Esophagus muscularis mucosa (tissue), 4 donors: Measurements from ENCODE around the gene MACROH2A1. TPM values are rescaled to one million over a fixed set of nuclear protein-coding genes. Genes with fewer than 3 reads are reported as not detected.

ENCODE experiments used
- DNase-seq: peaks from one replicate; pipeline ENCODE4 v3.0.0-alpha.2; 2017; ENCODE audit errors: extremely low spot score
- H3K27ac ChIP-seq, 4 donors: fragments of 200-600 bp; sonication (generic); replicated peaks in 1 of 4; 1 replicate in 3 of 4; 2 replicates in 1 of 4; pipeline ENCODE4 v1.5.1; 2016 to 2019; ENCODE audit warnings: mild to moderate bottlenecking in 1 of 4
- H3K27me3 ChIP-seq, 4 donors: fragments of 200-600 bp; sonication (generic); one replicate each; pipeline versions ENCODE4 v1.5.1 to v1.6.0; 2016 to 2019
- H3K36me3 ChIP-seq, 4 donors: fragments of 200-600 bp; sonication (generic); one replicate each; pipeline ENCODE4 v1.5.1; 2016 to 2019
- H3K4me1 ChIP-seq, 4 donors: fragments of 200-600 bp; sonication (generic); one replicate each; pipeline ENCODE4 v1.5.1; 2016 to 2019
- H3K4me3 ChIP-seq, 4 donors: fragments of 200-600 bp; sonication (generic); 1 replicate in 2 of 4; 2 replicates in 2 of 4; pipeline ENCODE4 v1.5.1; 2016 to 2019; ENCODE audit warnings: mild to moderate bottlenecking in 4 of 4, moderate library complexity in 1 of 4
- H3K9me3 ChIP-seq, 4 donors: fragments of 200-600 bp; sonication (generic); 1 replicate in 3 of 4; 2 replicates in 1 of 4; pipeline ENCODE4 v1.5.1; 2016 to 2019
- EP300 ChIP-seq: sonication (generic); formaldehyde crosslinking; IDR thresholded peaks from one replicate; pipeline ENCODE4 v1.6.1; 2017; ENCODE audit warnings: antibody characterized with exemption
- POLR2A ChIP-seq: fragments of 450-650 bp; IDR thresholded peaks from one replicate; pipeline ENCODE4 v1.6.1; 2017; ENCODE audit warnings: antibody characterized with exemption, moderate library complexity, mild to moderate bottlenecking, low read depth
- POLR2AphosphoS5 ChIP-seq, 2 donors: sonication (generic); formaldehyde crosslinking; IDR thresholded peaks; one replicate each; pipeline ENCODE4 v1.6.1; 2017; ENCODE audit warnings: antibody characterized with exemption in 2 of 2
- WGBS: methylation state at CpG from one replicate; pipeline ENCODE4 v1.1.5; 2018; 5-methylcytosine and 5-hydroxymethylcytosine counted together
- intact Hi-C: fragments of 100-400 bp; cut with DNase I; formaldehyde crosslinking; loops from one replicate; pipeline ENCODE4 v1.15.1; 2023
- total RNA-seq, 4 donors: library from RNA; depleted of rRNA; stranded (reverse); fragments of >200 nt; gene quantifications; one replicate each; pipeline versions ENCODE4 v1.1.0 to v1.2.1, GENCODE V29; 2016
- TF ChIP-seq, protein P1 (sequence below), 3 experiments: fragments of 200-600 bp in 2 of 3; fragments of 450-650 bp in 1 of 3; sonication (generic) in 2 of 3; IDR thresholded peaks; one replicate each; pipeline ENCODE4 v1.5.1; 2017 to 2019; ENCODE audit warnings: antibody characterized with exemption in 3 of 3, mild to moderate bottlenecking in 2 of 3, moderate library complexity in 1 of 3

Gene MACROH2A1
- total RNA-seq, 4 donors from 2014 or later, result 144 to 152 (median 149) TPM

DNA sequence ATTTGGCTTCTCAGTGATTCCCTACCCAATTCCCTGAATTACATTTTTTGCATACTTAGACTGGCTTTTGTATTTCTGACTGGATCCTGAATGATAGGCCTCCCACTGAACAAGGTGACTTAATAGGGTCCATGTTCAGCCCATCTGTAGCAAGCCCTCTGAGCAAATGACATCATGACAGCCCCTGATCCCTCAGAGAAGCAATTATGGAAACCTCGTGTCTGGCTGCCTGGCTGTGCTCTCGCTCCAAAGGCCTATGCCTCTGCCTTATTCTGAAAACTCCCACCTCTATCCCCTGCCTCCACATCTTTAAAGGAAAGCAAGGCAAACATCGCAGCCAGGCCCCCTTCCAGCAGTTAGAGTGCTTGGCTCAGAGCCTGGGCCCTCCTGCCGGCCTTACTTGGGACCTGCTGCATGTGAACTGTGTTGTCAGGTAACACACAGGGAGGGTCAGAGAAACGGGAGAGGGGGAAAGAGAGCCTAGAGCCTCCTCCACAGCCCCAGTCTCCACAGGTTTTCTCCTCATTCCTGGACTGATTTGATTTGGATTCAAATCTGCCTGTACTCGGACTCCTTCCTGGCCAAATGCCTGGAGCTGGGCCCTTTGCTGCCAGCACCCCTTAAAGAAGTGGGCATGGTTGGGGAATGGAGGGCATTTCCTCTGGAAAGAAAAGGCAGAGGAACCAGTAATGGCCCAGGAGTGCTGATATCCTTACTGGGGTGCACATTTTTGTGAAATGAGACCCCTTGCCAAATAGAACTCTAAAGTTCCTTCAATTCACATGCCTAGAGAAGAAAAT lies 44.3 kb upstream of the MACROH2A1 start:
- Histone ChIP-seq H3K27me3 (no peaks in the 10 kb centered on the region), H3K4me3 (no peak overlapping the region), H3K9me3 (no peaks in the 10 kb centered on the region), H3K4me1 (peaks cover 10 to 14% (median 13%) of the 10 kb centered on the region in 4 donors), H3K36me3 (no peaks in the 10 kb centered on the region), H3K27ac (no peak overlapping the region)
- no peak for TF ChIP-seq POLR2A
- no peak for TF ChIP-seq EP300
- 42% methylated on average over 6 of the region's 6 CpGs for WGBS
- intact Hi-C loops, result no loop called here
- DNase-seq, result peak; percentile 47

DNA sequence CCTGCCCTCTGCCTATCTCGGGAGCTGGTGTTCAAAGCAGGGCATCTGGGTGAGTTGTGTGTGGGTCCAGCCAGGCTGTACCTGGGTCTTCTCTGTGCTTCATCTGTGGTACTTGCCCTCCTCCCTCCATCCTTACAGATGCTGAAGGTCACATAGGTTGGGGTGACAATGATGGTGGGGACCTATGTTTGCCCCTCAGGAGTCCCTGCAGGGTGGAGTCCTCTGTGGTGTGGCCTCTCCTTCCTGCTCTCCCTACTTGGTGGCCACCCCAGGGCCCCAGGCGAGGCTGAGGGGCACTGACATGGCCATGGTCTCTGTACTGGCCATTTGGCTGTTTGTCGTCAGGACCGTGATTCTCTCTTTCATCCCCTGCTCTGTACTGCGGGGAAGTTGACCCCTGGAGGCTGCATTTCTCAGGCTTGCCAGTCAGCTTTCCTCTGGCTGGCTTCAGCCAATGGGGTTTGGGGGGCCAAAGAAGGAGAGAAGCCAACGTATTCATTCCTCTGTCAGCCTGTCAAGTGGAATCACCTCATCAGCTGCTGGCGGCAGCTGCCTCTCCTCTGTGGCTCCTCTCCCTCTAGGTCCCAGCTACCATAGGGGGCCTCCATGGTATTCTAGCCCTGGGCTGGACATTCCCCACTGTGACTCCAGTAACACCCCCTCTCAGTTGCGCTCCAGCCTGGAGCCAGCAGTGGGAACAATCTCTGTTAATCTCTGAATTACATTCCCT lies 43.6 kb upstream of the MACROH2A1 start:
- H3K36me3 ChIP-seq, result no peaks in the 10 kb centered on the region
- H3K9me3 ChIP-seq, result no peaks in the 10 kb centered on the region
- TF ChIP-seq POLR2A (no peak), EP300 (no peak), POLR2AphosphoS5 (IDR thresholded peaks at IDR 0.05) (no peak)
- TF ChIP-seq, protein P1, sequence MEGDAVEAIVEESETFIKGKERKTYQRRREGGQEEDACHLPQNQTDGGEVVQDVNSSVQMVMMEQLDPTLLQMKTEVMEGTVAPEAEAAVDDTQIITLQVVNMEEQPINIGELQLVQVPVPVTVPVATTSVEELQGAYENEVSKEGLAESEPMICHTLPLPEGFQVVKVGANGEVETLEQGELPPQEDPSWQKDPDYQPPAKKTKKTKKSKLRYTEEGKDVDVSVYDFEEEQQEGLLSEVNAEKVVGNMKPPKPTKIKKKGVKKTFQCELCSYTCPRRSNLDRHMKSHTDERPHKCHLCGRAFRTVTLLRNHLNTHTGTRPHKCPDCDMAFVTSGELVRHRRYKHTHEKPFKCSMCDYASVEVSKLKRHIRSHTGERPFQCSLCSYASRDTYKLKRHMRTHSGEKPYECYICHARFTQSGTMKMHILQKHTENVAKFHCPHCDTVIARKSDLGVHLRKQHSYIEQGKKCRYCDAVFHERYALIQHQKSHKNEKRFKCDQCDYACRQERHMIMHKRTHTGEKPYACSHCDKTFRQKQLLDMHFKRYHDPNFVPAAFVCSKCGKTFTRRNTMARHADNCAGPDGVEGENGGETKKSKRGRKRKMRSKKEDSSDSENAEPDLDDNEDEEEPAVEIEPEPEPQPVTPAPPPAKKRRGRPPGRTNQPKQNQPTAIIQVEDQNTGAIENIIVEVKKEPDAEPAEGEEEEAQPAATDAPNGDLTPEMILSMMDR (IDR thresholded peaks at IDR 0.05), result no peak
- H3K4me3 ChIP-seq, result no peak overlapping the region
- H3K27ac ChIP-seq, result no peak overlapping the region
- no peaks in the 10 kb centered on the region for H3K27me3 ChIP-seq
- peaks cover 18 to 22% (median 20%) of the 10 kb centered on the region in 4 donors for H3K4me1 ChIP-seq
- peak; percentile 88 for DNase-seq
- intact Hi-C loops, result no loop called here
- 77% methylated on average over 8 of the region's 8 CpGs for WGBS

DNA sequence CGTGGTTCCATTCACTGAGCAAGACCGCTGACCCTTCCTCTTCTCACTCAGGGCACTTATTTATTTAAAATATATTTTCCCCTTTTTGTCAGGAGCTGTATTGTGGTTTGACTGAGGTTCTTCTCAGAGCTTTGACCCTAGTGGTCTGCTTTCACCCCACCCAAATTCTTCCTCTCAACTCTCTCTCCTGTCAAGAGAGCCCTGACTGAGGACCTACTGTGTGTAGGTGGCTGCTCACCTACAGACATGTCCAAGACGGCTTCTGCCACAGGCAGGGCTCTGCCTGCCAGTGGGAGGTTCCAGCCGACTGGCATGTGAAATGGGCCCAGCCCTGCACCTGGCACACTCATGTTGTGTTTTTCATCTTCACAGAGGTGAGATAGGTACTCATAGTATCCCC lies 42.9 kb upstream of the MACROH2A1 start:
- 78% methylated on average over 4 of the region's 4 CpGs for WGBS
- H3K27ac ChIP-seq, result no peak overlapping the region
- peak; percentile 89 for DNase-seq

DNA sequence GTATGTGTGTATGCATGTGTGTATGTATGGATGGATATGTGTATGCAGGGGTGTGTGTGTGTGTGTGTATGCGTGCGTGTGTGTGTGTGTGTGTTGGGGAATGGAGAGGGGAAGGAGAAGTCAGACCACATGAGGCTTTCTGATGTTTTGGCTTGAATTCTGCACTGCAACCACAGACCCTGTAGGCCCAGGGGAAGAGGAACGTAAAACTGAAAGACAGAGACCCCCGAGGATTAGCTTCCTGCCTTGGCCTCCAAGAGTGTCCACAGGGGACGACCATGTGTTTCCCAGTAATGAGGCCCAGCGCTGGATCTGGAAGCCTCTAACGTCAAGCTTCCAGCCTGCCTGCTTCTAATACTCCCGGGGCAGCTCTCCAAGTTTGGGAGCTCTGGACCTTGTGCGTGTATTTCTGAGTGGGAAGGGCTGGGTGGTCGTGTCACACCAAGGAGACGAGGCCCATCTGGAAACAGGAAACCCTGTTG lies 42.4 kb upstream of the MACROH2A1 start:
- intact Hi-C loops, result no loop called here
- 46% methylated on average over 10 of the region's 11 CpGs for WGBS
- no peaks in the 10 kb centered on the region for H3K9me3 ChIP-seq
- peaks cover 19 to 25% (median 22%) of the 10 kb centered on the region in 4 donors for H3K4me1 ChIP-seq
- no peak for DNase-seq
- no peaks in the 10 kb centered on the region for H3K27me3 ChIP-seq
- H3K4me3 ChIP-seq, result no peak overlapping the region
- no peak overlapping the region for H3K27ac ChIP-seq
- H3K36me3 ChIP-seq, result no peaks in the 10 kb centered on the region
- TF ChIP-seq POLR2AphosphoS5 (IDR thresholded peaks at IDR 0.05), result no peak
- TF ChIP-seq, protein P1 (IDR thresholded peaks at IDR 0.05), result no peak
- TF ChIP-seq EP300, result no peak
- no peak for TF ChIP-seq POLR2A

More for the DNA sequence above, 42.9 kb upstream of the MACROH2A1 start:
- Histone ChIP-seq H3K36me3 (no peaks in the 10 kb centered on the region), H3K4me1 (peaks cover 19 to 23% (median 22%) of the 10 kb centered on the region in 4 donors), H3K27me3 (no peaks in the 10 kb centered on the region), H3K4me3 (no peak overlapping the region), H3K9me3 (no peaks in the 10 kb centered on the region)
- intact Hi-C loops, result no loop called here
- TF ChIP-seq EP300, result no peak
- TF ChIP-seq POLR2A, result no peak
- no peak for TF ChIP-seq POLR2AphosphoS5 (IDR thresholded peaks at IDR 0.05)
- TF ChIP-seq, protein P1 (IDR thresholded peaks at IDR 0.05), result no peak

DNA sequence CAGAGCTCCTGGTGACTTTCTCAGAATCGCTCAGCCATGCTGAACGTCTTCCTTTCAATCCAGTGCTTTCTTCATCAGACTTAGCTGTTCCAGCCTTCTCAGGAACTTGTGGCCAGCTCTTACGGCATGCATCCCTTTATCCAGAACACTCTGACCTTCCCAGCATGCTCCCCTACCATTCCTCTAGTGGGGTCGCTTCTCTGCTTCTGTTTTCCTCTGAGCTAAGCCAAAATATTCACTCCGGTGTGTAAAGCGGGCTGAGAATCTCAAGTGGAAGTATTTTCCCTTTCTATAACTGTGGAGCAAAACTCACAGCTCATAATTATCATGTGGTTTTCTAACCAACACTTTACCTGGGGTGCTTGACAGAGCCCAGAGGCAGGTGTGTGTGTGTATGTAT lies 41.9 kb upstream of the MACROH2A1 start:
- Histone ChIP-seq H3K36me3 (no peaks in the 10 kb centered on the region), H3K9me3 (no peaks in the 10 kb centered on the region), H3K4me3 (no peak overlapping the region), H3K4me1 (peaks cover 19 to 25% (median 22%) of the 10 kb centered on the region in 4 donors), H3K27me3 (no peaks in the 10 kb centered on the region), H3K27ac (no peak overlapping the region)
- DNase-seq, result peak; percentile 89
- intact Hi-C loops, result no loop called here
- TF ChIP-seq, protein P1 (IDR thresholded peaks at IDR 0.05), result no peak
- TF ChIP-seq EP300 (no peak), POLR2A (no peak), POLR2AphosphoS5 (IDR thresholded peaks at IDR 0.05) (no peak)
- WGBS, result 63% methylated on average over 6 of the region's 6 CpGs
